GM21528 (cell line): ENCODE results near the gene DGKI.
A peak's percentile ranks its signal among the peaks of the same experiment; 100 is the strongest.

Experiments
- ATAC-seq: cut with Tn5 transposase; IDR thresholded peaks from one replicate; pipeline ENCODE4 v1.9.1; 2021; ENCODE audit warnings: mild to moderate bottlenecking, moderate library complexity; ENCODE audit not compliant: unreplicated experiment, low FRiP score

Gene DGKI

DNA sequence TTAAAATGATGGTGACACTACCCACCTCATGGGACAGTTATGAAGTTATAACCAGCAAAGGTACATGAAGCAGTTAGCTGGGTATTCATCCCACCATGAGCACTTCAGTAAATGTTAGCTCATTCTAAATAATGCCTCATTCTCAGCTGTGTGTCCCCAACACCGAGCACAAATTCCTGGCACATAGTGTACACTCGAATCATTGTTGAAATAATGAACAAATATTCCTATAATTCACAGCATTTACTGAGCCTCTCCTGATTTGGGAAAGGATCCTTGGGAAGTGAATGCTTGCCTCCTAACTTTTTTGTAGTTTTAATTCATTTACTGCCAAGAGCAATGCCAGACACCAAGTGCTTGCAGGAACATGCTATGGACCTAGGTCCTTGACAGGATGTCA, 235.2 kb downstream of the DGKI start:
- no peak for ATAC-seq

DNA sequence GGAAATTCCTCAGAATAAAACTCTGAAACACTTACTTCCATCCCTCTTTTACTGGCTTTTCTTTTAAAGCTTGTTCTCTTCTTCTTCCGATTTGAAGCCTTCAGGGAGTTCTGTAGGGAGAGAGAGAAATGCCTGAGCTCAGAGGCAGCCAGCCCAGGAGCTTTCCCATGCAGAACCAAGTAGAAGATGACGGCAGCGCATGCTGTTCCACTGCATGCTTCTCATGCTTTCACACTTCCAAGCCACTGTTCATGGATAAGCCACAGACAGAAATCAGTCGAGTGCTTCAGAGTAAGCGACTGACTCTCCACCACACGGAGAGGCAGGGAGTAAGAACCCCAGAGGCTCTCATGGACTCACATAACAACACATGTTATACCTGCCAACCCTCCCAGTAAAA, 237.3 kb downstream of the DGKI start:
- no peak for ATAC-seq

DNA sequence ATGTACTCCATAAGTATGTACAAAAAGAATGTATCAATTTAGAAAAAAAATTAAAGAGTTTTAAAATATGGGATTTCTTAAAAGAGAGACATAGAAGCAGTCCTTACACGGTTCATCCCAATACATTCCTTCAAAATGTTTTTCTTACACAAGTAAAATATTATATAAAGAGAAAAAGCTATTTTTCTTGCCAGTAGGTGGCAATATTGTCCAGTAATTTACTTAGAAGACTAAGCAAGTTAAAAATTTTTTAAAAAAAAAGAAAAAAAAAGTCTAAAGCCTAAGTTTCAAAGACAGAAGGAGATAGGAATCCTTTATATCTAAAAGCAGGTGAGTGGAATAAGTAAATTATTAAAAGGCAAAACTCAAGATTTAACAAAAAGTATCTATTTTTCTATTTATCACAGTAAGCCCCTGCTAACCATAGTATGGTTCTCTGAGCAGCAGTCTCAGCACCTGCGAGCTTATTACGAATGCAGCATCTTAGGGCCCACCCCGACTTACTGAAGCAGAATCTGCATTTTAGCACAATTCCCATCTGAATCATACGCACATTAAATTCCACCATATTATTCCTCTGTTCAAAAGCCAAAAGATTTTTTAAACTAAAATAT, 240.6 kb downstream of the DGKI start:
- ATAC-seq = no peak

DNA sequence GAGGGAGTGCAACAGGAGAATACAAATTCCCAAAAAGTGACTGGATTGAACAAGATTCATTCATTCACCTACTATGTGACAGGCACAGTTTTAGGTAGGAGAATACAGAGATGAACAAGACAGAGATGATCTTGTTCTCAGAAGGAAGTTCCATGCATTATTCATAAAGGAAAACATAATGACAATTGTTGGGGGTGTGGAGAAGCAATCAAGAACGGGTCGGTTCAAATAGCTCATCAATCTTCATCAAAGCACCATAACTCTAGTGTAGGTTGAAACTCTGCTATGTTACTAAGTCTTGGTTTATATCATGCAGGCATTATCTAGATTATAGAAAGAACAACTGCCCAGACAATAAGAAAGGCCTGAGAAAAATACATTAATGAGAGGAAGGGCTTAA, 243.7 kb downstream of the DGKI start:
- ATAC-seq = no peak

DNA sequence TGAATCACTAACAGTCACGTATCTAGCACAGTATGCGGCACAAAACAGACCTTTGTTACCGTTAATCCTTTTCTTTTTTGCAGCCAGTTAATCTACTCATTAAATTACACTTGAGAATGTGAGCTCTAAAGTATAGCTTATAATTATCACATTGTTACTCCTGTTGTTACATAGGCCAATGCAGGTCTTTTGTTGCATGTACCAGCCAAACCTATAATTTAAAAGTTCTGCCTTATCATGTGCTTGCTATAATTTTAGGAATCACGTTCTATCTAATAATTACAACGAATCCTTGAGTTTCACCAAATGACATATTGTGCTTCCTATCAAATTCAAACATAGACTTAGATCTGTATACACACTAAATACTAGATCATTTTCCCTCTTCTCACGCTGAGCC, 245.1 kb downstream of the DGKI start:
- no peak for ATAC-seq

DNA sequence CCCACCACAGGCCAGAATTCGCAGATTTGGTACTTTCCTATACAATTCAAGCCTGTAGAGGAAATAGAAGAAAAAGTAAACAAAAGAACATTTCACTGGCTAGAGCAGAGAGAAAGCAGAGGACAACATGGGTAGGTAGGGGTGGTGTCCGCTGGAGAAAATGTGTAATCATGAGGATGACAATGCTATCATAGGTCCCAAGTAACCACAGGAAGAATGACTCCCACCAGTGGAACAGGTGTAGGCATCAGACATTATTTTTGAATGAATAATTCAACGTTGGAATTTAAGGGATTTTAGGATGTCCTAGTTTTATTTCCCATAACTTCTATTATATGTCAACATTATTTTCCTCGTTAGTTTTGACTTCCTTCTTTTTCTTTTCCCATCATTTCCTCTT, 248.9 kb downstream of the DGKI start:
- no peak for ATAC-seq

DNA sequence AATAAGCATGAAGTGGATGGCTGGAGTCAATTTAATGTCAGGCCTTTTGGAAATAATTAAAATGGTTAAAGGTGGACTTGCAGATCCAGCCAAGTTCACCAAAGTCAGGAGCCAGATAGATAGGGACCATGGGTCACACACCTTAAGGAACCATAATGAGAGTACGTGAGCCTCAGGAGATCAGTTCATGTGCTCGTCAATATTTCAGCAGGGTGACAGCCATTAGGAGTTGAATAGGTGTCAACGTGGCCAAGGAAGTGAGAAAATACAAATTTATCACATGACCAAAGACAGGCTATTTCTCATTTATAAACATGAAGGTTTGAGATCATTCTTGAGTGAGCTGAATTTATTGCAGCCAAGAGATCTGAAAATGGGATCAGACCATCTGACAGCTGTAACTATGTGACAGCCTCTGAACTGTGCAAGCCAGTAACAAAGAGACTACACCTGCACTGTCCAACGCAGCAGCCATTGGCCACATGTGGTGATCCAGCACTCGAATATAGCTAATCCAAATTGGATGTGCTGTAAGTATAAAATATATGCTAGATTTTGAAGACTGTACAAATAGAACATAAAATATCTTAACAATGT, 253.6 kb downstream of the DGKI start:
- ATAC-seq = no peak

DNA sequence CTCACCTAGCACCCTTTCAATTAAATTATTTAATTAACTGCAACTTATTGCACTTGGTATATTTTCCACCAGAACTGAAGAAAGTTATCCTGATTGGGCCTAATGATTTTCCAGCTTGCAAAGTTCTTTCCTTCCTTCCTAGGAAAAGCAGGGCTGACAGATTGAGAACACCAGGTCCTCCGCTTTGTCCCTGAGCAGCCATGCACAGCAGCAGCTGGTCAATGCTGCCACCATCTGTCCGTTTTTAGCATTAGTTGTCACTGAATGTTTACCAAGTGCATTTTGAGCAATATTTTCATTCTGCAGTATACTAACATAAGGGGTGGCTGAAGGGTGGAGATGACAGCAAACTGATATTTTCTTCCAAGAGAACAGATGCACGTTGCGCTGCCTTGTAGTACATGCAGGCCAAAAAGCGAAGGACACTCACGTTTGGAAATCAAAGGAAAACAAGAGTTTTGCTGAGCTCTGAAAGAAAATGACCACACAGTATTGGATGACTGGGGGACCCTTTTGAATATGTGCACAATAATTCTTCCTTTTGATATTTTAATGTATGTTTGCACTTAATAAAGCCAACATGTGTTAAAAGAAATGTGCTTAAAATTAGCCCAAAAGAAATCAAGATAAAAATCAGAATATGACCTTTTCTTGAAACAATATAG, 254.4 kb downstream of the DGKI start:
- peak; percentile 58 for ATAC-seq

DNA sequence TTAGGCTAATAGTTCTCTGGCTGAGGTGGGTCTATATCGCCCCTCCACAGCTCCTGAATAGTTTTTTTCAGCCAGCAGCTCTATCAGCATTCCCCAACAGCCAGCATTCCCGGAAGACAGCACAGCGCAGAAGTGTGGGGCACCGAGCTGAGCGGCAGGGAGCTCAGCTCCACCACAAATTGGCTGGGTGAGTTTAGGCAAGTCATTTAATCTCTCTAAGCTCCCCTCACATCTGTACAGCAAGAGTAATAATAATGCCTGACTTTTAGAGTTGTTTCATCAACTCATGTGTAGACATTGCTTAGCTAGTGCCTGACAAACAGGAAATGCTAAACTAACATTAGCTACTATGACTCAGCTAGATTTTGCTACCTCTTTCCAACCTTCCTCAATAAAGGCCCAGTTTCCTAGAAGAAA, 255.3 kb downstream of the DGKI start:
- ATAC-seq = no peak

DNA sequence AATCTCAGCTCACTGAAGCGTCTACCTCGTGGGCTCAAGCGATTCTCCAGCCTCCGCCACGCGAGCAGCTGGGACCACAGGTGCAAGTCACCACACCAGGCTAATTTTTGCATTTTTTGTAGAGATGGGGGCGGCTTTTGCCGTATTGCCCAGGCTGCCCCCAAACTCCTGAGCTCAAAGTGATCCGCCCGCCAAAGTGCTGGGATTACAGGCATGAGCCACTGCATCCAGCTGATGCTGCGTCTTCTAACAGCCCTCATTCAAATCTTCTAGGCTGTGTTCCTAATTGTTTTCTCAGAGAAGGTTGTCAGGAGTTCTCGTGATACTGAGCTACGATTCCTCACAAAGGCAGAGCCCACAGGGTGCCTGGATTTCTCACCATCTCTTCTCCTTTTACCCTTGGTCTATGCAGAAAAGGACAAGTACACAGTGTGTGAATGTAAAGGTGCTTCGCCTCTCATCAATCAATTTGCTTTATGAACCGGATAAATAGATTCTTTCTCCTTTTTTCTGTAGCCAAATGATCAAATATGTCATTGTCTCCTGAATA, 255.9 kb downstream of the DGKI start:
- no peak for ATAC-seq

DNA sequence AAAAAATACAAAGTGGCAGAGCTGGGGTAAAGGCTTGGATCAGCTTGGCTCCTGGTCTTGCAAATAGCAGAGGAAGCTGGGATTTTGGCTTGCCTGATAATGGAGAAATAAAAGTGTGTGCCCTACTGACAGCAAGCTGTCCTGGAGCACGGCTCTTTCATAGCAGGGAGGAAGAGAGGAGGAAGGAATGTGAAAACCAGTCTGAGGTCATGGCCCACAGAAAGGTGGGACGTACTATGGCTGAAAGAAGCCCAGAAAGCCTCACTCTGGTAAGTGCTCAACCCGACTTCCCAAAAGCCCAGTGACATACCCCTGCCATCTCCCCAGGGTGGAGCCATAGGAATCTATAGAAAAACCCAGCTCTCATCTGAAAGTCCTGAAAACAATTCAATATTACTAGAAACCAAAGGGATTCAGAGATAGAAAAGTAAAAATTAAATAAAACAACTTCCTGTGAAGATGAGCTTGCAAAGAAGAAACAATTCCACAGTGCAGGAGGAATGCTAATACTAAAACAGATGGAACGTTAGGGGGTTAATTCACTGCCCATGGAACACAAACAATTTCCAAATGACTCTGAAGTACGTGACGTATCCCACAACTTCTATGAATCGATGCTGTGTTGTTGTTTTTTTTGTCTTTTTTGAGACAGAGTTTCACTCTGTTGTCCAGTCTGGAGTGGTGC, 256.6 kb downstream of the DGKI start:
- ATAC-seq = no peak

DNA sequence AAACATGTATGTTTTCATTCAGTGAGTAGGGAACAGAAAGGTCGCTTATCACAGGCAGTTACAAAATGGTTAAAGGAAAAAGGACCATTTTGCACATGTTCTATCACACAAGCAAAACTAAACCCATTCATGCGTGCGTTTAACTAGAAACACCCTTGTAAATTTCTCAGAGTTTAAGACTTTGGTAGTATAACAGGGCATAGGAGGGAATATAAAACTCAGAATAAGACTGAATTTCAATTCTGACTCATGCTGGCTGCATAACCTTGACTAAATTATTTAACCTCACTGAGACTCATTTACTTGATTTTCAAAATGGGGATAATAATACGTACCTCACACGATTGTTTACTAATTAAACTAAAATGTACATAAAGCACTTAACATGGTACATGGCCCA, 259.4 kb downstream of the DGKI start:
- no peak for ATAC-seq

DNA sequence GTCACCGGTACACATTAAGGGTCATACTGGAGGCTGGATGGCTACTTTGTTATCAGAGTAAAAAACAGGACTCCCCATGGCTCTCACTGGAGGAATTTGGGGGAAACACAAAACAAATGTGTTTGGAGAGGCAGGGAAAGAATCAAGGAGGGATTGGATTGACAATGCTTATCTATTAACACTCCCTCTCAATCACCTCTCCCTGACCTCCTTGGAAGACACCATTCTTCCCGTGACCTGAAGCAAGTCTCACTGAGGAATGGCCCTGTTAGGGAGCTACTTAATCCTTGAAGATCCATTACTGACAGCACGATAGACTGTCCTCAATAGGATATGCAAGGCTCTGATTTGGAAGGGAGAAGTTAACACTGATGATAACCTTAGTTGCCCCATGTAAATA, 261.2 kb downstream of the DGKI start:
- no peak for ATAC-seq

DNA sequence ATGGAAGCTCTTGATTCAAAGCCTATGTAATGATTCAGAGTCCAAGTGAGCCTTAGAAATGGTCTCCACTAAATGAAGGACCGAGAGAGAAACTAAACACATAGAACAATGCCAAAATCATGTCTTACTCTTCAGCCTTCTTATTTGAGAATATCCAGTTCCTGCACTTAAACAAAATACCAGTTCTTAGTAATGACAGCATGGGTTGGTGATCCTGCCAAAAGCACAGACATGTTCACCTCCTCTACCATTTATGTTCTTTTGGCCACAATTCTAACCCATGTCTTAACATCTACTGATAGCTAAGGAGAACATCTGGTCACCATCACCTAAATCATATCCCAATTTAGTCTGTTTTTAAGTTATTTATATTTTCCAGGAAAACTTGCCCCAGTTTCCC, 263.6 kb downstream of the DGKI start:
- no peak for ATAC-seq

DNA sequence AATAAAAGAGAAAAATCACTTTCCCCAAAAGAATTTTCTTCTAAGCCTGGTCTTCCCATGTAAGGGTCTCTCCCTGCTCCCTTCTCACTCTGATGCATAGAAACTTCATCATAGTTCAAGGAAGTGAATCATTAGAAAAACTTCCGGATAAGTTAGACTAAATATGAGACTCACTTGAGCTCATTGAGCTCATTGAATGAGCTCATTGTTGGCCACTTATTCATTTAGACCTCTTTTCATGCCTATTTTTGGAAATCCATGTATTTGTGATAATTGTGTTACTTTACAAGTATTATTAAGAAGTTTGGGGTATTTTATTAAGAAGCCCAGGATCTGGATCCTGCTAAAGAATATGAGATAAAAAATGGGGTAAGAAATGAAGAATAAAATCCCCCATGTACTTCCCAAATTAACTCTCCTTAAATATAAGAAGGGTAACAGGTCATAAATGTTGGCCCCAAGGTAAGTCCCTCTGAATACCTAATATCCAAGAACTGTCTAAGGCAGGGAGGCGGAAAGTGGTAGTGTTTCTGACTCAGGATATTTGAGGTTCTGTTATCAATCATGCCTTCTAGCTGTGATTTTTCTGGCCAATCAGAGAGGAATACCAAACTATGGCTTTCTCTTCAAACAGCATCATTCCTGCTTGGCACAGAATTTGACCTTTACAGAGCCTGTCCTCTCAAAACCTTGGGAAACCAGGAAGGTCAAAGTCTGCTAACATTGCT, 266.7 kb downstream of the DGKI start:
- no peak for ATAC-seq

DNA sequence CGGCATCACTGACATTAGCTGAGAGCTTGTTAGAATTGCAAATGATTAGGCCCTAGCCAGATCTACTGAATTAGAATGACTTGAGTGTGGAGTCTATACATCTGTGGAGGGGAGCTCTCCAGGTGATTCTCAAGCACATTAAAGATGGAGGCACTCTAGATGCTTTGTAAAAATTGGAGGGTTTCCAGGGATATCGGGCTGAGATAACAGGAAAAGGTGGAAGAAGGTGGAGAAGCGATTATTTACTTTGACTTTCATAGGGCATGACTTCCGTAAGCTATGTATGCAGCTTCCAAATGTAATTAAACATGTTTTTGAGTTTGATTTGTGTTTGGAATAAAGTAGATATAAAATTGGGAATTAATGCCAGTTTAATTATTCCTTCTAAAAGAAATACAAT, 268.2 kb downstream of the DGKI start:
- ATAC-seq = no peak

DNA sequence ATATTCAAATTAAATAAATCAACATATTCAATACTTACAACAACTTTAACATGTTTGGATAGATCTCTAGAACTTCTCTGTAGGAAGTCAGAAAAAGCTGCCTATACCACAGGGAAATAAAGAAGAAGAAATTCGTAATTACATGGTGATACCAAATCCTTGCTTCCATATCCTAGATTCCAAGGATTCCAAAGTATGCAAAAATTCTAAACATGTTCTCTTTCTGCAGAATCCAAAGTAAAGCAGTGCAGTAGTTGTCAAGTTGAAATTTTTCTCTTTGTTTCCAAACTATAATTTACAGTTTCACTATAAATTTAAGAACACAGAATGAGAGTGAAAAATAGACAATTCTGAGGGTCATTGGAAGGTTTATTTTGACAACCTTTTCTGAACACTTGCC, 269.6 kb downstream of the DGKI start:
- no peak for ATAC-seq

DNA sequence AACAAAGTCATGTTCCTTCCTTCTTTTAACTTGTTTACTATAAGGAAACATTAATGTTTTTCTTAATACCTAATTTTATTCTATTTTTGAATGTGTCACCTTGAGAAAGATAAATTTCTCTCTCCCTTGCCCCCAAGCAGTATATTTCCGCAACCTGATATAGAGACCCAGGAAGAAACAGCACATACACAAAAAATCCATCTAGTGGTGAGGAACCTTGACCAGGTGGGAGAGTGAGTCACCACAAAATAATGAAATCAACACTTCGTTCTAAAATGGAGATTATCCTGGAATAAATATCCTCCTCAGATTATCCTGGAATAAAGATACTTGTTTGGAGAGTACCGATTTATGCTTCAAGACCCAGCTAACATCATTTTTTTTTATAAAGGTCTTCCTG, 270.3 kb downstream of the DGKI start:
- ATAC-seq = no peak

DNA sequence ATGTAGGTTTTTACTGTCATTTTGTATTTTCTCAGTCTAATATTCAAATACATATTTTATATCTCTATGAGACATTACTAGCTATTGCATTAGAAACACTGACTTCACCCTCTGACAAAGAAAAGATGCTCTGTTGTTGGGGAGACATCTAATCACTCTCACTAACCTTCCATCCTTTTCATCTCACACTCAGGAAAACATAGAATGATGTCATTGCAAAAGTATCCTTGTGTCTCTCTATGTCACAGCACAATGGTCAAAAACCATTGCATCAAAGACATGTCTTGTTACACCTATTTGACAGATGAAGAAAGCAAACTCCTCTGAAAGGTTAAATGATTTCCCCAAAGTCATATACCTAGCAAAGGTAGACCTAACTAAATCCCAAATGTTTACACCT, 272.0 kb downstream of the DGKI start:
- ATAC-seq = no peak

DNA sequence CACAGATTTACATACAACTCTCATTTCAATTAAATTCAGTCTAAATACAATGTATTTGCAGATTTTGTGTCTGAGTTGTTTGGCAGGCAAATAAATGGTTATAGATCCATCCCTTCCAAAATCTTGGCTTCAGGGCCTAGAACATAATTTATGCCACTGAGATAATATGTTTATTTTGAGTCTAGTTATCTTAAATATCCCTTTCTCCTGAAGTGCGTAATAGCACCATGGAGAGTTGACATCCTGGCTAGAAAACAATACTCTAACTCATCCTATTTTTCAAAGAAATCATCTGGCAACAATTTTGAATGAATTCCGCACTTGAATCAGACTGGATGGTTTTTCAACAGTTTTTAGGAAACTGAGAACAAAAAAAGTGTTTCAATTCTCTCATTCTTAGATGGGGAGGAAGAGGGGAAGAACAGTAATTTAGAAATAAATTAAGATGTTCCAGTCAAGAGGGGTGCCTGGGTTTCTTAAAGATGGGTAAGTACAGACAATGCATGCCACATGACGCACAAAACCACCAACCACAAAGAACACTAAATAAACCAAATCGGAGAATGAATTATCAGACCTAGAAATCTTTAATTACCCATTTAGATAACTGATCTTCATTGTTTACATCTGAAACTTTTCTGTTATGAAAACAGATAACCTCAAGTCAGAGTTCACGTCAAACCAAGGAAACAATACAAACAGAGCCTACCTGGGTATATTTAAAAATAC, 274.6 kb downstream of the DGKI start:
- no peak for ATAC-seq
